Thyroid gland (tissue), 4 donors: Measurements from ENCODE around the gene RAB27B.

Experiments
- CTCF ChIP-seq, 6 experiments: fragments of 200-600 bp in 3 of 6; fragments of 450-650 bp in 3 of 6; sonication (generic) in 3 of 6; IDR thresholded peaks; one replicate each; pipeline ENCODE4 v1.5.1; 2016 to 2019; ENCODE audit warnings: antibody characterized with exemption in 6 of 6, mild to moderate bottlenecking in 2 of 6, inconsistent platforms in 1 of 6, moderate library complexity in 1 of 6
- POLR2A ChIP-seq, 2 donors: fragments of 450-650 bp; IDR thresholded peaks; one replicate each; pipeline ENCODE4 v1.6.1; 2017; ENCODE audit warnings: antibody characterized with exemption in 2 of 2, mild to moderate bottlenecking in 2 of 2, moderate library complexity in 1 of 2

GRCh38 chr18:54790109-54790508, 38.2 kb upstream of the RAB27B start:
- TF ChIP-seq POLR2A (IDR thresholded peaks at IDR 0.05) (no peak), CTCF (IDR thresholded peaks at IDR 0.05) (no peak)
